ENCODE data around the gene SORBS1. TPM values are rescaled to one million over a fixed set of nuclear protein-coding genes. Genes with fewer than 3 reads are reported as not detected.

The SORBS1 gene
- total and polyA plus RNA-seq, 9 of the 15 experiments (the other 6 are each of a cell fraction or from before 2014, with no cell fraction given) = 2.0 to 13.3 (median 6.5) TPM

GRCh38 chr10:95442341-95442740, 118.8 kb downstream of the SORBS1 start:
- Histone ChIP-seq H3K79me2 (ENCODE audit: control insufficient read depth, insufficient read depth, low read length) (no peaks in the 10 kb centered on the region), H3K9me3 (replicated peaks; ENCODE audit: control insufficient read depth, insufficient read depth, low read depth, low read length) (no peaks in the 10 kb centered on the region), H3K36me3 (ENCODE audit: control insufficient read depth, insufficient read depth, low read length) (no peaks in the 10 kb centered on the region), H3K9me1 (ENCODE audit: control insufficient read depth, insufficient read depth, low read length) (no peaks in the 10 kb centered on the region), H3K4me1 (replicated peaks in 1 of 2; ENCODE audit: control insufficient read depth in 2 of 2, insufficient read depth in 2 of 2, low read length in 2 of 2) (peaks cover 0 to 11% of the 10 kb centered on the region in 2 experiments; a peak in 1 of 5 replicates), H3K9ac (ENCODE audit: insufficient read depth in 1 of 2, low read depth in 2 of 2, low read length in 2 of 2) (no peak overlapping the region), H2AFZ (ENCODE audit: low read depth, low read length) (no peak overlapping the region), H3K27me3 (ENCODE audit: control insufficient read depth in 2 of 2, insufficient read depth in 2 of 2, low read length in 2 of 2) (no peaks in the 10 kb centered on the region), H3K27ac (ENCODE audit: extremely low read depth, low read depth, low read length) (no peak overlapping the region), H4K20me1 (replicated peaks; ENCODE audit: control insufficient read depth, insufficient read depth, low read length) (peaks cover 4% of the 10 kb centered on the region; the same call in 1 of the 2 replicates), H3K4me3 (no peak overlapping the region), H3K4me2 (ENCODE audit: insufficient read depth, low read length) (no peak overlapping the region)
- no TSS peak for BruUV-seq (replicated peaks)
- no peak for DNase-seq (ENCODE audit: extremely low read depth in 1 of 4, low spot score in 3 of 4)
- no peak for FAIRE-seq
- ChIA-PET CTCF (ENCODE audit: low intra/inter-chr PET ratio) (no interaction called here), POLR2A (interaction anchor here (1.0 kb wide), 1 partner anchor 17 kb away, joined by 3 read pairs; no protein-coding TSS in a partner anchor)
- ATAC-seq = no peak
- WGBS (ENCODE audit: insufficient coverage, low coverage, missing lambda C conversion rate) = 58% methylated on average over 4 of the region's 7 CpGs
- in situ Hi-C loops (cut with MboI) (no loop called here), intact Hi-C loops (cut with micrococcal nuclease) (no loop called here)
- TF ChIP-seq ZBTB9 (CRISPR knock-in tag; IDR thresholded peaks at IDR 0.05) (no peak), ZNF395 (CRISPR knock-in tag; IDR thresholded peaks at IDR 0.05) (no peak), ZNF263 (CRISPR knock-in tag; IDR thresholded peaks at IDR 0.05; ENCODE audit: borderline replicate concordance) (no peak), ZBTB1 (CRISPR knock-in tag; IDR thresholded peaks at IDR 0.05; ENCODE audit: borderline replicate concordance, low read depth) (no peak), ARID3A (IDR thresholded peaks at IDR 0.05; ENCODE audit: borderline replicate concordance, low read depth, low read length) (no peak), TCF7L2 (IDR thresholded peaks at IDR 0.05; ENCODE audit: low read depth, low read length) (no peak), THAP7 (CRISPR knock-in tag; IDR thresholded peaks at IDR 0.05) (no peak), CEBPZ (IDR thresholded peaks at IDR 0.05; ENCODE audit: borderline replicate concordance, low read depth, low read length) (no peak), CGGBP1 (CRISPR knock-in tag; IDR thresholded peaks at IDR 0.05) (no peak), ZNF253 (CRISPR knock-in tag; conservative IDR thresholded peaks at IDR 0.05) (no peak), RFX1 (IDR thresholded peaks at IDR 0.05) (no peak), MEF2D (tag; conservative IDR thresholded peaks at IDR 0.05; ENCODE audit: low read depth) (no peak), XRCC4 (IDR thresholded peaks at IDR 0.05; ENCODE audit: extremely low read depth, insufficient read depth, insufficient read length) (no peak), PHF21A (IDR thresholded peaks at IDR 0.05; ENCODE audit: borderline replicate concordance, low read depth) (no peak)
